Keratinocyte (primary cell): Measurements from ENCODE around the gene ALG3. TPM values are rescaled to one million over a fixed set of nuclear protein-coding genes. Genes with fewer than 3 reads are reported as not detected.

Experiments
- DNase-seq: peaks from one replicate; pipeline ENCODE4 v3.0.0-alpha.2; 2011; ENCODE audit warnings: low read depth, missing footprints, low spot score
- FAIRE-seq: peaks from 2 replicates; lab custom pipeline; 2011; peaks lifted over from hg19 to GRCh38; lab: Jason Lieb, UNC
- H2AFZ ChIP-seq: 2 replicates; pipeline ENCODE4 v1.6.0; 2012; ENCODE audit warnings: low read length, control low read depth, inconsistent platforms; ENCODE audit not compliant: control insufficient read depth
- H3K27ac ChIP-seq: 2 replicates; pipeline ENCODE4 v1.5.1; 2011; ENCODE audit warnings: low read length; ENCODE audit not compliant: control insufficient read depth, insufficient read depth
- H3K27me3 ChIP-seq: 3 replicates; pipeline ENCODE4 v1.6.0; 2011; ENCODE audit warnings: low read length; ENCODE audit not compliant: control insufficient read depth, insufficient read depth; ENCODE audit errors: extremely low read depth
- H3K36me3 ChIP-seq, 2 experiments: 2 replicates in 1 of 2; 3 replicates in 1 of 2; pipeline ENCODE4 v1.5.1; 2011; ENCODE audit warnings: low read length in 2 of 2, mild to moderate bottlenecking in 1 of 2; ENCODE audit not compliant: control insufficient read depth in 2 of 2, insufficient read depth in 2 of 2; ENCODE audit errors: extremely low read depth in 1 of 2
- H3K4me1 ChIP-seq: 3 replicates; pipeline ENCODE4 v1.5.1; 2011; ENCODE audit warnings: low read length; ENCODE audit not compliant: control insufficient read depth, insufficient read depth; ENCODE audit errors: extremely low read depth
- H3K4me2 ChIP-seq: 3 replicates; pipeline ENCODE4 v1.6.0; 2011; ENCODE audit warnings: low read depth, low read length; ENCODE audit not compliant: control insufficient read depth, insufficient read depth; ENCODE audit errors: extremely low read depth
- H3K4me3 ChIP-seq, 3 experiments: fragments of 200-600 bp in 1 of 3; sonication (generic) in 1 of 3; 2 replicates in 2 of 3; 3 replicates in 1 of 3; pipeline ENCODE4 v1.5.1; 2011 to 2016; ENCODE audit warnings: low read length in 3 of 3, mild to moderate bottlenecking in 3 of 3, control low read depth in 2 of 3, inconsistent platforms in 1 of 3, low read depth in 1 of 3, mixed read lengths in 1 of 3, mixed run types in 1 of 3, moderate library complexity in 1 of 3; ENCODE audit not compliant: control insufficient read depth in 2 of 3, insufficient read depth in 2 of 3; ENCODE audit errors: extremely low read depth in 1 of 3
- H3K79me2 ChIP-seq: 2 replicates; pipeline ENCODE4 v1.6.0; 2012; ENCODE audit warnings: low read length; ENCODE audit not compliant: control insufficient read depth, insufficient read depth
- H3K9ac ChIP-seq: 3 replicates; pipeline ENCODE4 v1.6.0; 2011; ENCODE audit warnings: low read length; ENCODE audit not compliant: control insufficient read depth, insufficient read depth; ENCODE audit errors: extremely low read depth
- H3K9me1 ChIP-seq: 3 replicates; pipeline ENCODE4 v1.6.0; 2011; ENCODE audit warnings: low read length; ENCODE audit not compliant: control insufficient read depth, insufficient read depth; ENCODE audit errors: extremely low read depth
- H3K9me3 ChIP-seq: 2 replicates; pipeline ENCODE4 v1.5.1; 2012; ENCODE audit warnings: low read depth, low read length; ENCODE audit not compliant: control insufficient read depth
- H4K20me1 ChIP-seq: 3 replicates; pipeline ENCODE4 v1.6.0; 2011; ENCODE audit warnings: low read length; ENCODE audit not compliant: control insufficient read depth, insufficient read depth; ENCODE audit errors: extremely low read depth
- EZH2 ChIP-seq: IDR thresholded peaks from one replicate; pipeline ENCODE4 v1.6.1; 2012; ENCODE audit warnings: inconsistent platforms, mild to moderate bottlenecking, low read length, moderate library complexity
- dilution Hi-C: fragments of 300-500 bp; cut with MboI; formaldehyde crosslinking; loops from one replicate; pipeline ENCODE4 v1.7.0; 2020; ENCODE audit warnings: low sequenced_read_pairs; ENCODE audit not compliant: extremely low pct_ligation_motif_present
- polyA plus RNA-seq, 5 experiments: library from polyadenylated mRNA; depleted of rRNA in 3 of 5; stranded (reverse) in 3 of 5; stranded (forward) in 1 of 5; unstranded in 1 of 5; fragments of >200 nt; gene quantifications; 1 replicate in 1 of 5; 2 replicates in 3 of 5; 3 replicates in 1 of 5; pipeline versions ENCODE4 v1.2.1 to v1.2.3, GENCODE V29; 2011 to 2012; ENCODE audit warnings: missing spikeins in 2 of 5, low read depth in 1 of 5, low replicate concordance in 1 of 5
- TF ChIP-seq, protein P1 (sequence below), 3 experiments: IDR thresholded peaks in 1 of 3; conservative IDR thresholded peaks in 1 of 3; optimal IDR thresholded peaks in 1 of 3; 2 replicates in 2 of 3; 3 replicates in 1 of 3; pipeline versions ENCODE3 to v1.5.1; 2011; ENCODE audit warnings: low read length in 3 of 3, mild to moderate bottlenecking in 3 of 3, moderate library complexity in 2 of 3, control low read depth in 1 of 3, inconsistent platforms in 1 of 3; ENCODE audit not compliant: insufficient read depth in 2 of 3; ENCODE audit errors: extremely low read depth in 1 of 3

ALG3 gene
- polyA plus RNA-seq, 1 donor (not counting 4 experiments of a cell fraction or from before 2014, with no cell fraction given), result 48.2 TPM

DNA sequence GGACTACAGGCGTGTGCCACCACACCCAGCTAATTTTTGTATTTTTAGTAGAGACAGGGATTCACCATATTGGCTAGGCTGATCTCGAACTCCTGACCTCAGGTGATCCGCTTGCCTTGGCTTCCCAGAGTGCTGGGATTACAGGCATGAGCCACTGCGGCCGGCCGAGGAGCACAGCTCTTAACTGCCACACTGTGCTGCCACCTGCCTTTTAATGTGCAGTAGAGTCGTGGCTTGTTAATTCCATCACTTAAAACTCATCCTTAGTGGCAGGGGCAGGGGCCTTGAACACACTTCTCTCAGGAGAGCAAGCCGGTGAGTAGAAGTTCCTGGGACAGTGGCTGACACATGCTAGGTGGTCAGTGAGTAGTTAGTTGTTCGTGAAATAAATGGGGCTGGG lies 50.3 kb downstream of the ALG3 start:
- FAIRE-seq (no peak), DNase-seq (no peak)
- Histone ChIP-seq H4K20me1 (no peaks in the 10 kb centered on the region), H3K36me3 (peaks cover 14 to 15% of the 10 kb centered on the region in 2 experiments), H3K9me1 (no peaks in the 10 kb centered on the region), H3K4me3 (no peak overlapping the region), H3K4me2 (no peak overlapping the region), H3K79me2 (no peaks in the 10 kb centered on the region), H3K27ac (no peak overlapping the region), H3K27me3 (no peaks in the 10 kb centered on the region), H3K4me1 (no peaks in the 10 kb centered on the region), H3K9ac (no peak overlapping the region), H3K9me3 (no peaks in the 10 kb centered on the region), H2AFZ (no peak overlapping the region)
- dilution Hi-C loops, result no loop called here
- no peak for TF ChIP-seq EZH2
- TF ChIP-seq, protein P1, sequence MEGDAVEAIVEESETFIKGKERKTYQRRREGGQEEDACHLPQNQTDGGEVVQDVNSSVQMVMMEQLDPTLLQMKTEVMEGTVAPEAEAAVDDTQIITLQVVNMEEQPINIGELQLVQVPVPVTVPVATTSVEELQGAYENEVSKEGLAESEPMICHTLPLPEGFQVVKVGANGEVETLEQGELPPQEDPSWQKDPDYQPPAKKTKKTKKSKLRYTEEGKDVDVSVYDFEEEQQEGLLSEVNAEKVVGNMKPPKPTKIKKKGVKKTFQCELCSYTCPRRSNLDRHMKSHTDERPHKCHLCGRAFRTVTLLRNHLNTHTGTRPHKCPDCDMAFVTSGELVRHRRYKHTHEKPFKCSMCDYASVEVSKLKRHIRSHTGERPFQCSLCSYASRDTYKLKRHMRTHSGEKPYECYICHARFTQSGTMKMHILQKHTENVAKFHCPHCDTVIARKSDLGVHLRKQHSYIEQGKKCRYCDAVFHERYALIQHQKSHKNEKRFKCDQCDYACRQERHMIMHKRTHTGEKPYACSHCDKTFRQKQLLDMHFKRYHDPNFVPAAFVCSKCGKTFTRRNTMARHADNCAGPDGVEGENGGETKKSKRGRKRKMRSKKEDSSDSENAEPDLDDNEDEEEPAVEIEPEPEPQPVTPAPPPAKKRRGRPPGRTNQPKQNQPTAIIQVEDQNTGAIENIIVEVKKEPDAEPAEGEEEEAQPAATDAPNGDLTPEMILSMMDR (optimal IDR thresholded peaks at IDR 0.05 in 1 of 3, IDR thresholded peaks at IDR 0.05 in 1 of 3, conservative IDR thresholded peaks at IDR 0.05 in 1 of 3; ENCODE audit: extremely low read depth in 1 of 3, insufficient read depth in 2 of 3, low read length in 3 of 3), result no peak

DNA sequence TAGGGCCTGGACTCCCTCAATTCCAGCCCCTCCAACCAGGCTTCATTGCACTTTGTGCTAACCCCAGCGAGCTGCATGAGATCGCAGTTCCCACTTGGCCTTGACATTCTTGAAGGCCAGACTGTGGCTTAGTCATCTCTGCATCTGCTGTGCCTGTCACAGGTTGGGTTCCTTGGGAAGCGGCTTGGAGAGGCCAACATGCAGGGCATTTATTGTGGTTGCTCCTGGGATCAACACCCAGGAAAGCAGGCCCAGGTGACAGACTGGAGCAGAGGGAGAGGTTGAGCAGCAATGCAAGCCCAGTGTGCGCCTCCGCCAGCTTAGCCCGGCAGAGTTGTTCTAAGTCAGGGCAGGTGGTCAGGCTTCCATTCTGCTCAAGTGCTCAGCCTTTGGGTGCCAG lies 52.2 kb downstream of the ALG3 start:
- Histone ChIP-seq H3K27ac (no peak overlapping the region), H2AFZ (no peak overlapping the region), H3K36me3 (peaks cover 21 to 25% of the 10 kb centered on the region in 2 experiments), H3K9me3 (no peaks in the 10 kb centered on the region), H3K4me1 (no peaks in the 10 kb centered on the region), H3K79me2 (no peaks in the 10 kb centered on the region), H3K9me1 (no peaks in the 10 kb centered on the region), H3K27me3 (no peaks in the 10 kb centered on the region), H3K4me2 (no peak overlapping the region), H4K20me1 (no peaks in the 10 kb centered on the region), H3K9ac (no peak overlapping the region), H3K4me3 (no peak overlapping the region)
- TF ChIP-seq, protein P1 (optimal IDR thresholded peaks at IDR 0.05 in 1 of 3, IDR thresholded peaks at IDR 0.05 in 1 of 3, conservative IDR thresholded peaks at IDR 0.05 in 1 of 3; ENCODE audit: extremely low read depth in 1 of 3, insufficient read depth in 2 of 3, low read length in 3 of 3), result no peak
- no peak for TF ChIP-seq EZH2
- no peak for DNase-seq
- no peak for FAIRE-seq
- dilution Hi-C loops, result no loop called here
